ENCODE data around the gene TMEM123.
"Not testable (repeated sequence)": the region's sequence is repeated elsewhere in the genome, so short reads cannot be mapped to it uniquely, and the experiment has no call there.

TMEM123 gene

DNA sequence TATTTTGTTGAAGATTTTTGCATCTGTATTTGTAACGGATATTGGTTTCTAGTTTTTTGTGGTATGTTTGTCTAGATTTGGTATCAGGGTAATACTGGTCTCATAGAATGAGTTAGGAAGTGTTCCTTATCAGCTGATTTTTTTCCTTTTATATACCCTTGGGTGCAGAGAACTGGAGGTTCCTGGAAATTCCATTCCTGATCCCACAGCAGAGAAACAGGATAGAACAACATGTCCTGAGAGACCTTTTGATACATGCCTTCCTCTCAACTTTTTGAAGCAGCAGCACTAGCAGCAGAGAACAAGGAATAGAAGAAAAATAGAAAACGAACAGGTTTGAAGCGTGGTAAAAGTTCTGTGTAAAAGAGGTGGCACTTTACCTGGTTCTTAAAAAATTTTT, 68.7 kb downstream of the TMEM123 start:
- Mint-ChIP-seq H3K27ac (no peak overlapping the region), H3K4me3 (no peak overlapping the region), H3K36me3 (peaks cover 36 to 63% of the 10 kb centered on the region in 2 donors)

DNA sequence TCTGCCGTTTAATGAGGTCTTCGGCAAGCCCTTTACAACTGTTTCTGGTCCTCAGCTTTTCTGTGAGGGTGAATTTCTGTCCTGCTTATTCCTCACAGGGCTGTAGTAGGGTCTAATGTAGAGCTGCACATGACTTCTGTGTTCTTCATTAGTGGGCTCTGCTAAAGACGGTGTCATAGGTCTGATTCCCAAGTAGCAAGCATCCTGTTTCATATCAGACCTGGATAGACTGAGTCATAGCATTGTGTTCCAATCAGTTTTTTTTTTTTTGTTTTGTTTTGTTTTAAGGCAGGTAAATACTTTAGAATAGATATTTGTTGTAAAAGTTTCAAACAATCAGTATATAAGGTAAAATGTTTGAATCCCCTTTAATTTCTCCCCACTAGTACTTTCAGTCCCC, 70.2 kb downstream of the TMEM123 start:
- no peaks in the 10 kb centered on the region for H3K27me3 Mint-ChIP-seq
- ATAC-seq (replicated peaks) (no peak), DNase-seq (no peak)
- no peak overlapping the region for H3K4me3 Mint-ChIP-seq
- no peaks in the 10 kb centered on the region for H3K4me1 Mint-ChIP-seq
- H3K9me3 Mint-ChIP-seq, result no peaks in the 10 kb centered on the region
- peaks cover 29 to 54% of the 10 kb centered on the region in 2 donors for H3K36me3 Mint-ChIP-seq
- no peak overlapping the region for H3K27ac Mint-ChIP-seq

More for the DNA sequence above, 68.7 kb downstream of the TMEM123 start:
- H3K27me3 Mint-ChIP-seq, result no peaks in the 10 kb centered on the region
- H3K4me1 Mint-ChIP-seq, result peaks cover 0 to under 1% of the 10 kb centered on the region in 2 donors
- DNase-seq (no peak), ATAC-seq (replicated peaks) (no peak)
- peaks cover under 1 to 2% of the 10 kb centered on the region in 2 donors for H3K9me3 Mint-ChIP-seq

DNA sequence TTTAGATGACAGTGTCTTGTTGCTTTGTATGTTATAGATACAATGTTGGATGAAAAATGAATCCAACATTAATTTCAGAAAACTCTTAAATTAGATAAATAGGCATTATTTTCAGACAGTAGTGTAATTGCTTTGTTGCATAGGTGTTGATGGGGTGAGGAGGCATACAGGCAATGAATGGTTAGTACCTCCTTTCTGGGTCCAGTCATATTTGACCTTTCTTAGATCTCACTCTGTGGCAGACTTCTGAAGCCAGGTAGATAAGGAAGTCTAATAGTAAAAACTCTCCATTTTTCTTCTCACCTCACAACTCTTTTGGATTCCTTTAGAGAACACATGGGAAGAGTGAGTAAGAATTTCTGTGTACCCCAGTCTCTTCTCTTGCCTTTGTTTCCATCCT, 73.7 kb downstream of the TMEM123 start:
- Mint-ChIP-seq H3K4me1 (peaks cover 0 to 2% of the 10 kb centered on the region in 2 donors), H3K36me3 (peaks cover 37 to 48% of the 10 kb centered on the region in 2 donors), H3K27me3 (no peaks in the 10 kb centered on the region), H3K4me3 (no peak overlapping the region), H3K9me3 (no peaks in the 10 kb centered on the region), H3K27ac (no peak overlapping the region)
- DNase-seq, result no peak
- no peak for ATAC-seq (replicated peaks)

DNA sequence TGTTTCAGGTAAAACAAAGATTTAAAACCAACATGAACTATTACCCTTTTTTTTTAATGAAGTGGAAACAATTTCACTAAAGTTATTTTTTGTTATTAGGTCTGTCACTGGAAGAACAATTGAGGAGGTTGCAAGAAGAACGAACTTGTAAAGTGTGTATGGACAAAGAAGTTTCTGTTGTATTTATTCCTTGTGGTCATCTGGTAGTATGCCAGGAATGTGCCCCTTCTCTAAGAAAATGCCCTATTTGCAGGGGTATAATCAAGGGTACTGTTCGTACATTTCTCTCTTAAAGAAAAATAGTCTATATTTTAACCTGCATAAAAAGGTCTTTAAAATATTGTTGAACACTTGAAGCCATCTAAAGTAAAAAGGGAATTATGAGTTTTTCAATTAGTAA, 74.7 kb downstream of the TMEM123 start:
- no peaks in the 10 kb centered on the region for H3K27me3 Mint-ChIP-seq

DNA sequence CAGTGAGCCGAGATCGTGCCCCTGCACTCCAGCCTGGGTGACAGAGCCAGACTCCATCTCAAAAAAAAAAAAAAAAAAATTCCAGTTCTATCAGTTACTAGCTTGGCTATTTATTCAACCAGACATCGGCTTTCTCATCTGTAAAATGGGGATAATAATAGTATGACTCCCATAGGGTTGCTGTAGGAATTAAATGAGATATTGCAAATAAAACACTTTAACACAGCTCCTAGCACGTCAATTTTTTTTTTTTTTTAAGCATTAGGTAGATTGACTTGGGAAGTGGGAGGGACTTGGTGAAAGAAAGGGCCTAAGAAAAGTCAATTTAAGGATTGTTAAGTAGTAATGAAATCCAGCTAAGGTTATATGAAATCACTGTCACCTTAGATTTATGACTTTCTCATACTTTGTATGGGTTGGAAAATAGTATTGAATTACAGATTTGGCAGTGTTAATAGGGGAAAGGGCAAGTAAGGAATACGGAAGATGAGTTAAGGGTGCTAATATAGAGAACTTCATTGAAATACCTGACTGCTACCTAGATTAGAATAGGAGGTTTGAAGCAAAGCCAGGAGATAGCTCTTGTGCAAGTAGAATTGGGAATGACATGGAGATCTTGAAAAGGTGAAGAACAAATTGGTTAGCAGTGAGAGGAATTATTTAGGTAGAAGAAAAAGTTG, 76.7 kb downstream of the TMEM123 start:
- no peak for DNase-seq
- Mint-ChIP-seq H3K36me3 (peaks cover 29 to 41% of the 10 kb centered on the region in 2 donors), H3K9me3 (no peaks in the 10 kb centered on the region), H3K4me1 (peaks cover 6 to 7% of the 10 kb centered on the region in 2 donors), H3K4me3 (no peak overlapping the region), H3K27me3 (no peaks in the 10 kb centered on the region), H3K27ac (no peak overlapping the region)
- no peak for ATAC-seq (replicated peaks)

More for the DNA sequence above, 74.7 kb downstream of the TMEM123 start:
- Mint-ChIP-seq H3K9me3 (no peaks in the 10 kb centered on the region), H3K4me3 (no peak overlapping the region), H3K4me1 (peaks cover 0 to 2% of the 10 kb centered on the region in 2 donors), H3K36me3 (peaks cover 31 to 41% of the 10 kb centered on the region in 2 donors), H3K27ac (no peak overlapping the region)
- no peak for DNase-seq
- no peak for ATAC-seq (replicated peaks)

DNA sequence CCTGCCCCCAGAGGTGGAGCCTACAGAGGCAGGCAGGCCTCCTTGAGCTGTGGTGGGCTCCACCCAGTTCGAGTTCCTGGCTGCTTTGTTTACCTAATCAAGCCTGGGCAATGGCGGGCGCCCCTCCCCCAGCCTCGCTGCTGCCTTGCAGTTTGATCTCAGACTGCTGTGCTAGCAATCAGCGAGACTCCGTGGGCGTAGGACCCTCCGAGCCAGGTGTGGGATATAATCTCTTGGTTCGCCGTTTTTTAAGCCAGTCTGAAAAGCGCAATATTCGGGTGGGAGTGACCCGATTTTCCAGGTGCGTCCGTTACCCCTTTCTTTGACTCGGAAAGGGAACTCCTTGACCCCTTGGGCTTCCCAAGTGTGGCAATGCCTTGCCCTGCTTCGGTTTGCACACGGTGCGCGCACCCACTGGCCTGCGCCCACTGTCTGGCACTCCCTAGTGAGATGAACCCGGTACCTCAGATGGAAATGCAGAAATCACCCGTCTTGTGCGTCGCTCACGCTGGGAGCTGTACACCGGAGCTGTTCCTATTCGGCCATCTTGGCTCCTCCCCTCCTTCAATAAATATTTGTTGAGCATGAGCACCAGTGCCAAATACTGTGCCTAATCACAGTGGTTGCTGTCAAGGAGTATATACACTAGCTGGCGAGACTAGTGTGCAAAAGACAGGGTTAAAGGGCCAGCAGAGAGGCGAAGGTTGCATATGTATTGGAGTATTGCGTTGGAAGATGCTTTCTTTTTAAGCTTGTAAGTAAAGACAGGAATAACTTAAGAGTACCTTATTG, 77.7 kb downstream of the TMEM123 start:
- not testable (repeated sequence) for H3K4me3 Mint-ChIP-seq; ATAC-seq (replicated peaks); H3K4me1 Mint-ChIP-seq; H3K9me3 Mint-ChIP-seq; DNase-seq; H3K27ac Mint-ChIP-seq; H3K27me3 Mint-ChIP-seq
- H3K36me3 Mint-ChIP-seq, result peaks cover 27 to 36% of the 10 kb centered on the region in 2 donors

DNA sequence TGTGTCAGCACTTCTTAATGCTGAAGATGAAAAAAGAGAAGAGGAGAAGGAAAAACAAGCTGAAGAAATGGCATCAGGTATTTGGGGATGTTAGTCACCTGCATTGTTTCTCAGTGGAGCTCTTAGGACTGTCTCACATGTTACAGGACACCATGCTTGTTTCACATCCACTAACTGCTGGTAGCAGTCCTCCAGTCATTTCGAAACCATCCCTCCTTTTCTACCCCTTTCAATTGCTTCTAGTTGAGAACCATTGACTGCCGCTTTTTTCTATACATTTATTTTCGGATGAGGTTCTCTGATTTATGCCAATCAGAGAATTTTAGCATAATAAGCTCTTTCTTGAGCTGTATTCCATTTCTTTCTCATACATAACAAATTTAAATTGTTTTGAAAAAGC, 84.1 kb downstream of the TMEM123 start:
- H3K27ac Mint-ChIP-seq, result no peak overlapping the region
- peaks cover 43 to 54% of the 10 kb centered on the region in 2 donors for H3K36me3 Mint-ChIP-seq
- no peak overlapping the region for H3K4me3 Mint-ChIP-seq
- H3K4me1 Mint-ChIP-seq, result peaks cover 19 to 33% of the 10 kb centered on the region in 2 donors
- ATAC-seq (replicated peaks) (peak; percentile 93 to 99), DNase-seq (no peak)
- no peaks in the 10 kb centered on the region for H3K27me3 Mint-ChIP-seq
- no peaks in the 10 kb centered on the region for H3K9me3 Mint-ChIP-seq

DNA sequence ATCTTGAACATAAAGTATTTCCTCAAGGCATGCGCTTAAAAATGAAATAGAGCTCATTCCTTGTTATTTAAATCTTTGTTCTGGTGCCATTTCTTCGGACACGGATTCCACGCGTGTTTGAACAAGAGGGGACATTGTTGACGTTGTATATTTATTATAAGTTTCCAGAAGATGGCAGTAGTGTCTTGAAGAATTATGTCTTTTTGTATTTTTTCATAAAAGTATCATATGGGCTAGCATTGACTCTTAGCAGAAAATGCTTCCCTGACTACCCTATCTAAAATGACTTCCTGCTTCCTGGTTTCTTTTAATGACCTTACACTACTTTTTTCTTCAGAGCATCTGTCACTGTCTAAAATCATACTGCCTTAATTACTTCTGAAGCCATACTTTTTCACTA, 85.2 kb downstream of the TMEM123 start:
- H3K9me3 Mint-ChIP-seq, result no peaks in the 10 kb centered on the region
- ATAC-seq (replicated peaks), result peak in 1 of 2 donors; percentile 34
- H3K27ac Mint-ChIP-seq, result no peak overlapping the region
- H3K4me3 Mint-ChIP-seq, result no peak overlapping the region
- H3K36me3 Mint-ChIP-seq, result peaks cover 43 to 56% of the 10 kb centered on the region in 2 donors
- no peaks in the 10 kb centered on the region for H3K27me3 Mint-ChIP-seq
- peaks cover 19 to 33% of the 10 kb centered on the region in 2 donors for H3K4me1 Mint-ChIP-seq
- no peak for DNase-seq

DNA sequence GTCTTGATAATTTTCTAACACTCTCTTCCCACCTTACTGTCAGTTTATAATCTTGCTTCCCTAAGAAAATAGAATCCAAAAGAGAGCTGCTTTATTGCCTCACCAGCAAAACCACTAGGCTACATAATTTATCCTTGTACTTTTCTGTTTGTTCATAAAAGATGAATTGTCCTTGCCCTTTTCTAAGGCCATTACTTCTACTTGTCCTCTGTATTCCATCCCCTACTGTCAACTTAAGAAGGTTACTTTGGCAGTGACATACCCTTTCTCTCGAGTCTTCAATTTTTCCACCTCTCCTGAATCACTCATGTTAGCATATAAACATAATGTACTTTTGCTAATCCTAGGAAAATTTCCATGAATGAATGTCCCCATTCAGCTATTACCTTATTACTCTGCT, 87.6 kb downstream of the TMEM123 start:
- peaks cover 27 to 45% of the 10 kb centered on the region in 2 donors for H3K4me1 Mint-ChIP-seq
- H3K36me3 Mint-ChIP-seq, result peaks cover 56 to 69% of the 10 kb centered on the region in 2 donors

DNA sequence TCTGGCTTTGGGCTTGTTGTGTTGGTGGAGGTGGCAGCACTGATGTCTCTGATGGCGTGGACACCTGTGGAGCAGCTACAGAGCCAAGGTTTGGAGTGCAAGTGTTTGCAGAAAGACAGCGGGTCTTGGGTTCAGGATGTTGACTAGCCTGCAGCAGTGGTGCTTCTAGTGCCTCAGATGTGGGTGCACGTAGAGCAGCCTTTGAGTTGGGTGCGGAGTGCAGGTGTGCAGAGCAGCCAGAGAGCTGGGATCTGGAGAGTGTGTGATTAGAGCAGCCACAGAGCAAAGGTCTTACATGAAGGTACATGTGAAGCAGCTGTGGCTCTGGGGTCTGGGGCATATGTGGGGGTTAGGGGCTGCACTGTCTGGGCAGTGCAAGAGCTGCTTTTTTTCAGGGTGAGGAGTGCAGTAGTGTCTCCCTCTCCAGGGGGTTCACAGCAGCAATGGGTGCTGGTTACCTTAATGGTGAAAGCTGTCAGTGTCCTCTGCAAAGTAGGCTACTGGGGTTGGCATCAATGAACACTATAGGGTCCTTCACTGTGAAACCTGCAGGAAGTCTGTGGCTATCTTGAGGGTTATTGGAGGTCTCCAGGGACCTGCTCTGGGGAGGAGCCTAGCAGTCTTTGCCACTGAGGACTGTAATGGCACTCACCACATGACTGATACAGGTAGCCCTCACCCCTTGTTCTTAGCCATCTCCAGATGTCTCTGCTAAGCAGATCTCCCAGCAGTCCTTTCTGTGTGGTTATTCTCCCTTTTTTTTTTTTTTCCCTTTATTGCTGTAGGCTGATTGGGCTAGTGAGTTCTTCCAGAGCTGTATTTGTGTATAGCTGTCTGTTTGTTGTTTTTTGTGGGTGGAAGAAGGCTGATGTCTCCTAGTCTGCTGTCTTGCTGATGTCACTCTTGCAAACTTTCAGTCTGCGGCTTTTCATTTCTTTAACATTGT, 91.2 kb downstream of the TMEM123 start:
- peaks cover 19 to 38% of the 10 kb centered on the region in 2 donors for H3K4me1 Mint-ChIP-seq
- H3K27me3 Mint-ChIP-seq, result no peaks in the 10 kb centered on the region
- H3K27ac Mint-ChIP-seq, result no peak overlapping the region
- peaks cover 0 to 5% of the 10 kb centered on the region in 2 donors for H3K9me3 Mint-ChIP-seq
- DNase-seq, result no peak
- H3K4me3 Mint-ChIP-seq, result no peak overlapping the region
- peaks cover 62 to 74% of the 10 kb centered on the region in 2 donors for H3K36me3 Mint-ChIP-seq
- ATAC-seq (replicated peaks), result peak; percentile 73 to 78

More for the DNA sequence above, 87.6 kb downstream of the TMEM123 start:
- Mint-ChIP-seq H3K27ac (peak overlapping the region; percentile 16), H3K27me3 (no peaks in the 10 kb centered on the region), H3K4me3 (no peak overlapping the region), H3K9me3 (peaks cover 0 to 2% of the 10 kb centered on the region in 2 donors)
- DNase-seq (no peak), ATAC-seq (replicated peaks) (no peak)

DNA sequence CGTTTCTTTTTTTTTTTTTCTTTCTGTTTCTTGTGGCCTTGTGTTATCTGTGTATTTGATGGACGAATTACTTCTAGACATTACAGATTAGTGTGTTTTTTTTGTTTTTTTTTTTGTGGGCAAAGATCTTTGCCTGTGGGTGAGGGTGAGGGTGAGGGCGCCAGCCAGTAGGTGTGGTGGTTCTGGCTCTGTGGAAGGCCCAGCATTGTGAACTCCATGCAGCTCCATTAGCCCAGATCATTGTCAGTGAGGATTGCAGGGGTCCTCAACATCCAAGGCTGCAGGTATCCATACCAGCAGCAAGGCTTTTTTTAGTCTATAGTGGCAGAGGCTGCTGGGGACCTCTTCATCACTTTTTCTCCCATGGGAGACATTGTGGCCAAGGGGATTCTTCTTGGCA, 91.9 kb downstream of the TMEM123 start:
- Mint-ChIP-seq H3K27me3 (no peaks in the 10 kb centered on the region), H3K27ac (no peak overlapping the region), H3K4me1 (peaks cover 19 to 36% of the 10 kb centered on the region in 2 donors), H3K9me3 (peaks cover 0 to 7% of the 10 kb centered on the region in 2 donors), H3K4me3 (no peak overlapping the region), H3K36me3 (peaks cover 58 to 75% of the 10 kb centered on the region in 2 donors)
- ATAC-seq (replicated peaks) (no peak), DNase-seq (no peak)

DNA sequence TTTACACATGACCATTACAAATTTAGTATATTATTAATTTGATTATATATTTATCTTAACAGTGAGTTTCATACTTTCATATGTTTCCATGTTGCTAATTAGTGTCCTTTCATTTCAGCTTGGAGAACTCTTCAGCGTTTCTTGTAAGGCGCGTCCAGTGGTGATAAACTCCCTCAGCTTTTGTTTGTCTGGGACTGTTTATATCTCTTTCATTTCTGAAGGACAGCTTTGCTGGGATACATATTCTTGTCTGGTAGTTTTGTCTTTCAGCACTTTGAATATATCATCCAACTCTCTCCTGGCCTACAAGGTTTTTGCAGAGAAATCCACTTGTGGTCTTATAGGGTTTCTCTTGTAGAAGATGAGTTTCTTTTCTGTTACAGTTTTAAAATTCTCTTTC, 93.2 kb downstream of the TMEM123 start:
- Mint-ChIP-seq H3K27ac (no peak overlapping the region), H3K4me1 (peaks cover 21 to 42% of the 10 kb centered on the region in 2 donors), H3K9me3 (peaks cover 0 to 7% of the 10 kb centered on the region in 2 donors), H3K36me3 (peaks cover 55 to 76% of the 10 kb centered on the region in 2 donors), H3K27me3 (no peaks in the 10 kb centered on the region), H3K4me3 (no peak overlapping the region)
- ATAC-seq (replicated peaks) (no peak), DNase-seq (no peak)

DNA sequence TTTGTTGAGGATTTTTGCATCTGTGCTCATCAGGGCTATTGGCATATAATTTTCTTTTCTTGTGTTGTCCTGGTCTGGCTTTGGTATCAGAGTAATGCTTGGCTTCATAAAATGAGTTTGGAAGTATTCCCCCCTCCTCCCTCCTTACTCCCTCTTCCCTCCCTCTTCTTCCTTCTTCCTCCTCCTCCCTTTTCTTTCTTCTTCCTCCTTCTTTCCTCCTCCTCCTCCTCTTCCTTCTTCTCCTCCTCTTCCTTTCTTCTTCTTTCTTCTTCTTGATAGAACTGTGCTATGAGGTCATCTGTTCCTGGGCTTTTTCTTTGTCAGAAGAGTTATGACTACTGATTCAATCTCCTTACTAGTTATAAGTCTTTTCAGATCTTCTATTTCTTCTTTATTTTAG, 95.4 kb downstream of the TMEM123 start:
- no peak overlapping the region for H3K27ac Mint-ChIP-seq

More for the DNA sequence above, 95.4 kb downstream of the TMEM123 start:
- Mint-ChIP-seq H3K36me3 (peaks cover 62 to 79% of the 10 kb centered on the region in 2 donors), H3K4me1 (peaks cover 24 to 47% of the 10 kb centered on the region in 2 donors), H3K4me3 (no peak overlapping the region), H3K9me3 (peaks cover 0 to 7% of the 10 kb centered on the region in 2 donors), H3K27me3 (no peaks in the 10 kb centered on the region)
- DNase-seq, result no peak
- no peak for ATAC-seq (replicated peaks)

All from stimulated activated naive B cell treated with anti-CD40 and anti-IgM and Interleukin-4, amounts not matched to agents 10 μg/mL and 1 μg/mL and 100 μg/mL, for 72 hours (primary cell).